Measurements from ENCODE around the gene PARPBP.
"Not testable (repeated sequence)": the region's sequence is repeated elsewhere in the genome, so short reads cannot be mapped to it uniquely, and the experiment has no call there.

The PARPBP gene

GRCh38 chr12:102119674-102120563, at the start of gene PARPBP, which contains the start of gene NUP37:
TSS of gene PARPBP (plus strand) at chr12:102120183. CDS start at chr12:102123889, 3,706 bp downstream.
TSS of gene NUP37 (minus strand) at chr12:102120114. CDS start at chr12:102118518, 1,596 bp downstream.
- peak; percentile 84 to 89 for DNase-seq (ENCODE audit: low read depth in 2 of 2)

DNA sequence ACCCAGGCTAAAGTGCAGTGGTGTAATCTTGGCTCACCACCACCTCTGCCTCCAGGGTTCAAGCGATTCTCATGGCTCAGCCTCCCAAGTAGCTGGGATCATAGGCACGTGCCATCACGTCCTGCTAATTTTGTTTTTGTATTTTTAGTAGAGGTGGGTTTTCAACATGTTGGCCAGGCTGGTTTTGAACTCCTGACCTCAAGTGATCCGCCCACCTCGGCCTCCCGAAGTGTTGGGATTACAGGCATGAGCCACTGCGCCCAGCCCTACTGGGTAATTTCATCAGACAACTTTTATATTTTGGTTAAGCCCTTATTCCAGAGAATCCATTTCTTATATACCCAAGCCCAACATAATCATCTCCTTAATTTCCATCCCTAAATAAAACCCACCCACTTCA, 47.9 kb upstream of the PARPBP start:
- DNase-seq (ENCODE audit: low read depth in 2 of 2): not testable (repeated sequence)

- DNase-seq (ENCODE audit: low read depth in 2 of 2): no peak
These were observed 39.1 kb upstream of the PARPBP start for GRCh38 chr12:102080842-102081241.

DNA sequence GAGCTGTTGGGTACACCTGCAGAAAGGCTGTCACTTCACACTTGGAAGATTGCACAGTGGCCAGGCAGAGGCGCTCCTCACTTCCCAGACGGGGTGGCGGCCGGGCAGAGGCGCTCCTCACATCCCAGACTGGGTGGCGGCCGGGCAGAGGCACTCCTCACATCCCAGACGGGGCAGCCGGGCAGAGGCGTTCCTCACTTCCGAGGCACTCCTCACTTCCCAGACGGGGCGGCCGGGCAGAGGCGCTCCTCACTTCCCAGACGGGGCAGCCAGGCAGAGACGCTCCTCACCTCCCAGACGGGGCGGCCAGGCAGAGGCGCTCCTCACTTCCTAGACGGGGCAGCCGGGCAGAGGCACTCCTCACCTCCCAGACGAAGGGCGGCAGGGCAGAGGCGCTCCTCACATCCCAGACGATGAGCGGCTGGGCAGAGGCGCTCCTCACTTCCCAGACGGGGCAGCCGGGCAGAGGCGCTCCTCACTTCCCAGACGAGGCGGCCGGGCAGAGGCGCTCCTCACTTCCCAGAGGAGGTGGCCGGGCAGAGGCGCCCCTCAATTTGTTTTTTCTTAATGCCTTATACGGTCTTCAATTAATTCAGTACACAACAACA, 30.7 kb upstream of the PARPBP start:
- not testable (repeated sequence) for DNase-seq (ENCODE audit: low read depth in 2 of 2)

DNA sequence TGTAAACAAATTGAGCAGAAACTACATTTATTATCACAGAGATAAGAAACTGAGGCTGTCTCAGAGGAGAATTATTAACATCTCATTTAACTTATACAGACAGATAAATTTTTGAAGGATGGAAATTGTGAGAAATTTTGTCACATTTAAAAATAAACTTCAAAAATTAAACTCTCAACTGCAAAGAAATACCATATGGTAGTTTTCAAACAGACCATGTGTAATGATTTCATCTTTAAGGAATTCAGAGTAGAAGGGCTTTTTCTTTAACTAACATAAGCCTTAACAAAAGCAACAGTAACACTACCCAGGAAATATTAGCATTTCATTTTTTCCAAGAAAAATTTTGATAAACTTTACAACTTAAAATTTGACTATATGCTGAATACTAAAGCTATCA, 26.7 kb upstream of the PARPBP start:
- no peak for DNase-seq (ENCODE audit: low read depth in 2 of 2)

- DNase-seq (ENCODE audit: low read depth in 2 of 2): no peak
These were observed 24.2 kb upstream of the PARPBP start for GRCh38 chr12:102095677-102096263.

GRCh38 chr12:102096855-102097254, 23.1 kb upstream of the PARPBP start:
- DNase-seq (ENCODE audit: low read depth in 2 of 2): no peak

DNA sequence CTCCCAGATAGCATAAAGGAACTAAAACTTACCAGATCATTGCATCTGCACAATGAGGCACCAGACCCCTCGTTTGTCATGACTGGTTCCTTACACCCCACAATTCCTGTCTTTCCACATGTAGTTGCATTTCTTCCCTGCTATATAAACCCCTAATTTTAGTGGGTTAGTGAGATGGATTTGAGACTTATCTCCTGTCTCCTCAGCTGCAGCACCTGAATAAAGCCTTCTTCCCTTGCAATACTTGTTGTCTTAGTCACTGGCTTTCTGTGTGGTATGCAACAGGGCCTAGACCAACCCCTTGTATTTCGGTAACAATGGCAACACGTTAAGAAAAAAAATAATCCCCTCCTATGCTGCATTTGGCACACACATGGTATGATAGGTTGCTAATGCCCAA, 13.1 kb upstream of the PARPBP start:
- no peak for DNase-seq (ENCODE audit: low read depth in 2 of 2)

GRCh38 chr12:102107970-102108369, 12.0 kb upstream of the PARPBP start:
- no peak for DNase-seq (ENCODE audit: low read depth in 2 of 2)

DNA sequence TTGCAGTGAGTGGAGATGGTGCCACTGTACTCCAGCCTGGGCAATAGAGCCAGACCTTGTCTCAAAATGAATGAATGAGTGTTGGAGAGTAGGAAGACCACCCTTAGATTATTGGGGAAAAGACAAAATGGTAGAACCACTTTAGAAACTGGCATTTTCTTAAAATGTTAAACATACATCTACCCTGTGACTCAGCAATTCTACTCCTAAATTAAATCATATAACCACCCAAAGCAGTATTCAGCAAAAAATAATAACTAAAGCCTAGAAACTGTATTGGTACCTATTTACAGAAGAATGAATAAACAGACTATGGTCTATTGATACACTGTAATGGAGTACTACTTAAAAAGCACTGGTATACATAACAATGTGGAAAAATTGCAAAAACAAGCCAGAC, 9.2 kb upstream of the PARPBP start:
- DNase-seq (ENCODE audit: low read depth in 2 of 2): no peak

DNA sequence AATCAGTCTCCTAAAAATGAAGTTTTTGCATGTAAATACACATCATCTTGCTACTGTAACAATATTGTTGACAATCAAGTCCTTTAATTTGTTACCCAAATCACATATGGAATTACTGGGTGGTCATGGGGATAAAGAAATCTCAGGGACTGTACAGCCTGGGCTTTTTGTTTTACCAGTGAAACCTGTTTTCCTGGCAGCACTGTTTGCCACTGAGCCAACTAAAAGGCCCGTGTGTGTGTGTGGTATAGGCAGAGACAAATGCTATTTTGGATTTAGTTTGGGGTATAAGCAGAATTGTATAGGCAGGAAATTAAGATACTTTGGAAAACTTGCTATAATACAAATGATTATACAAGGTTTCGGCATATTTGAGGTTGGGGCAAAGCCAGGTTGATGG, 5.8 kb upstream of the PARPBP start:
- no peak for DNase-seq (ENCODE audit: low read depth in 2 of 2)

DNA sequence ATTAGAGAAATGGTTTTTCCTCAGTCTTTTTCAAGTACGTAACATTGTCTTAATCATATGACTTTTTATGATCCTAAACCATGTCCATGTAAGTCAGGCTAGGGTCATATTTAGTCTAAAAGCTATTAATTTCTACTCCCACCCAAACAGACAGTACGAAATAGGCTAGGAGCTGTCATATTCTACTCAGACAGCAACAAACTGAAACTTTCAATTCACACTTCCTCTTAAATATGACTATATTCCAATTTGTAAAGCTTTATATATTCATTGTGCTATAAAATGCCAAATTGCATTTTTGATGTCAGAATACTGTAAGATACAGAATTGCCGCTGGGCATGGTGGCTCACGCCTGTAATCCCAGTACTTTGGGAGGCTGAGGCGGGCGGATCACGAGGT, 3.6 kb upstream of the PARPBP start:
- no peak for DNase-seq (ENCODE audit: low read depth in 2 of 2)

DNA sequence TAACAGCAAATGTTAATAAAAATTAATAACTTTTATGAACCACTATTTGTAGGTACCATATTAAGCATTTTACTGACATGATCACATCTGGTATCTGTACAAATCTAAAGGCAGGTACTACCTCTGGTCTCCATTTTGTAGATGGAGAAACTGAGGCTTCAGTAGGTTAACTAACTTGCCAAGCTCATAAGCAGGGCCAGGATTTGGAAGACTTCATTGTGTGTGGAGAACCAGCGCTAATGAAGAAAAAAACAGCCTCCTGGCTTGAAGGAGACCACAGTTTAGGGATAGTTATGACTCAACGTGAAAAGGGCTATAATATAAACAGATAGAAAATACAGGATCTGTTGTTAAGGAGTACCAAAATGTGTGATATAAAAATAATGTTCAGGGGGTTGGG, 1.1 kb upstream of the PARPBP start:
- no peak for DNase-seq (ENCODE audit: low read depth in 2 of 2)

DNA sequence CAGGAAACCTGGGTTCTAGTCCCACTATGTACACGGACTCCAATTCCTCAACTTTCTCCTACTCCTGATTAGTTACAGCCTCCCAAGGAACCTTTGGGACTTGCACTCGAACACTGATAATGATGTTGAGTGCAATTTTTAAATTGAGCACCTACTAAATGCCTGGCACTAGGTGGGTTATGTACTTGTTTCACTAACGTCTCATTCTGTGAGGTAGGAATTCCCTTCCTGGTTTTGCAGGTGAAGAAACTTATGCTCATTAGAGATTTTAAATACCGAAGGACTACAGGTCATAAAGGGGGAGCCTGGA, 536 bp downstream of the PARPBP start:
- DNase-seq (ENCODE audit: low read depth in 2 of 2): no peak

DNA sequence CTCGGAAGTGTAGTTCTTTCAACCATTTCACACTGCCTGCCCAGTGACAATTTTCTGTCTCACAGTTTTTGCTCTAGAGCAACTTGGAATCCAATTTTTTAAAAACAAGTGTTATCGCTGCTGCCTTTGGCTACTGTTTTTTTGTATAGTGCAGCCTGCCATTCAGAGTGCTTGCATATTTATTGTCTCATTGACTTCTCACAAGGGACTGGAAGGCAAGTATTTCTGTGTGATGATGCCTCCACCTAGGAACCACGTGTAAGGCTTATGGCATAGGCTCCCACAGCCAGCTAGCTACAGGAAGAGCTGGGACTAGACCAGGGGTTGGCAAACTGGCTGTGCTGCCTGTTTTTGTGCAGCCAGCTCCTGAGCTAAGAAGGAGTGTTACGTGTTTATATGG, 903 bp downstream of the PARPBP start:
- no peak for DNase-seq (ENCODE audit: low read depth in 2 of 2)

DNA sequence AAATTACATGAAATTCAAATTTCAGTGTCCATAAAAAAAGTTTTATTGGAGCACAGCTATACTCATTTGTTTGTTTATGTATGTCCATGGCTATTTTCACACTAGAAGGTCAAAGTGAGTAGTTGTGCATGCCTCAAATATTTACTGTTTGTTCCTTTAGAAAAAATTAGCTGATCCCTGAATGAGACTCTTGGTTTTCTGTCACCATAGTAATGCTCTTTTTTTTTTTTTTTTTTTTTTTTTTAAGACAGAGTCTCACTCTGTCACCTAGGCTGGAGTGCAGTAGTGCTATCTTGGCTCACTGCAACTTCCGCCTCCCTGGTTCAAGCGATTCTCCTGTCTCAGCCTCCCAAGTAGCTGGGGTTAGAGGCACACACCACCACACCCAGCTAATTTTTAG, 1.3 kb downstream of the PARPBP start:
- DNase-seq (ENCODE audit: low read depth in 2 of 2): not testable (repeated sequence)

GRCh38 chr12:102130720-102131119, 10.7 kb downstream of the PARPBP start:
- DNase-seq (ENCODE audit: low read depth in 2 of 2): not testable (repeated sequence)

GRCh38 chr12:102131442-102131841, 11.5 kb downstream of the PARPBP start:
- DNase-seq (ENCODE audit: low read depth in 2 of 2): not testable (repeated sequence)

DNA sequence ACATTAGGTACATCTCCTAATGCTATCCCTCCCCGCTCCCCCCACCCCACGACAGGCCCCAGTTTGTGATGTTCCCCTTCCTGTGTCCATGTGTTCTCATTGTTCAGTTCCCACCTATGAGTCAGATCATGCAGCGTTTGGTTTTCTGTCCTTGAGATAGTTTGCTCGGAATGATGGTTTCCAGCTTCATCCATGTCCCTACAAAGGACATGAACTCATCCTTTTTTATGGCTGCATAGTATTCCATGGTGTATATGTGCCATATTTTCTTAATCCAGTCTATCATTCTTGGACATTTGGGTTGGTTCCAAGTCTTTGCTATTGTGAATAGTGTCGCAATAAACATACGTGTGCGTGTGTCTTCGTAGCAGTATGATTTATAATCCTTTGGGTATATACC, 17.6 kb downstream of the PARPBP start:
- not testable (repeated sequence) for DNase-seq (ENCODE audit: low read depth in 2 of 2)

DNA sequence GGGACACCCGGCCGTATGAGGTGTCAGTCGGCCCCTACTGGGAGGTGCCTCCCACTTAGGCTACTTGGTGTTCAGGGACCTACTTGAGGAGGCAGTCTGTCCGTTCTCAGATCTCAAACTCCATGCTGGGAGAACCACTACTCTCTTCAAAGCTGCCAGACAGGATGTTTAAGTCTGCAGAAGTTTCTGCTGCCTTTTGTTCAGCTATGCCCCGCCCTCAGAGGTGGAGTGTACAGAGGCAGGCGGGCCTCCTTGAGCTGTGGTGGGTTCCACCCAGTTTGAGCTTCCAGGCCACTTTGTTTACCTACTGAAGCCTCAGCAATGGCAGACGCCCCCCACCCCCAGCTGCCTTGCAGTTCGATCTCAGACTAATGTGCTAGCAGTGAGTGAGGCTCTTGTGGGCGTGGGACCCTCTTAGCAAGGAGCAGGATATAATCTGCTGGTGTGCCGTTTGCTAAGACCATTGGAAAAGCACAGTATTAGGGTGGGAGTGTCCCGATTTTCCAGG, 22.9 kb downstream of the PARPBP start:
- not testable (repeated sequence) for DNase-seq (ENCODE audit: low read depth in 2 of 2)

DNA sequence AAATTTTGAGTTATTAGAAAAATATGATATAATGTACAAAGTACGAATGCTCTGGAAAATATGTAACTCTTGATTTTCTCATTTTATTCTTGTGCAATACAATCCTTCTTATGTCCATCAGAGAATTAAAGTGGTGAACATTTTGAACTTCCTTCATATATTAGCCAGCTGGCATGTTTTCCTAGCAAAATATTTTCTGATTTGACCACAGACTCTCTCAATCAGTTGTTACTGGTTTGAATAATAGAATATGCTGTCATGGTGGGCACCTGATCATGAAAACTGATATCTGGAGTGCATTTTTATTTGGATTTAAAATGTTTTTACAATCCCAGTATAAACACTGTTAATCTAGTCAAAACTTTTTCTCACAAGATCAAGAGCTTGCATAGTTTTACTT, 24.2 kb downstream of the PARPBP start:
- no peak for DNase-seq (ENCODE audit: low read depth in 2 of 2)

GRCh38 chr12:102147062-102147587, 27.1 kb downstream of the PARPBP start:
- DNase-seq (ENCODE audit: low read depth in 2 of 2): not testable (repeated sequence)
